Measurements from ENCODE around the gene FAR2.

Gene FAR2

GRCh38 chr12:29226616-29227015 lies 77.5 kb downstream of the FAR2 start:
- H3K36me3 Mint-ChIP-seq (ENCODE audit: low read depth) = peaks cover 2% of the 10 kb centered on the region
- H3K27me3 Mint-ChIP-seq = no peaks in the 10 kb centered on the region
- DNase-seq = no peak
- no peak for ATAC-seq
- peaks cover 3% of the 10 kb centered on the region for H3K9me3 Mint-ChIP-seq
- H3K27ac Mint-ChIP-seq = no peak overlapping the region
- no peaks in the 10 kb centered on the region for H3K4me1 Mint-ChIP-seq
- H3K4me3 Mint-ChIP-seq = no peak overlapping the region

DNA sequence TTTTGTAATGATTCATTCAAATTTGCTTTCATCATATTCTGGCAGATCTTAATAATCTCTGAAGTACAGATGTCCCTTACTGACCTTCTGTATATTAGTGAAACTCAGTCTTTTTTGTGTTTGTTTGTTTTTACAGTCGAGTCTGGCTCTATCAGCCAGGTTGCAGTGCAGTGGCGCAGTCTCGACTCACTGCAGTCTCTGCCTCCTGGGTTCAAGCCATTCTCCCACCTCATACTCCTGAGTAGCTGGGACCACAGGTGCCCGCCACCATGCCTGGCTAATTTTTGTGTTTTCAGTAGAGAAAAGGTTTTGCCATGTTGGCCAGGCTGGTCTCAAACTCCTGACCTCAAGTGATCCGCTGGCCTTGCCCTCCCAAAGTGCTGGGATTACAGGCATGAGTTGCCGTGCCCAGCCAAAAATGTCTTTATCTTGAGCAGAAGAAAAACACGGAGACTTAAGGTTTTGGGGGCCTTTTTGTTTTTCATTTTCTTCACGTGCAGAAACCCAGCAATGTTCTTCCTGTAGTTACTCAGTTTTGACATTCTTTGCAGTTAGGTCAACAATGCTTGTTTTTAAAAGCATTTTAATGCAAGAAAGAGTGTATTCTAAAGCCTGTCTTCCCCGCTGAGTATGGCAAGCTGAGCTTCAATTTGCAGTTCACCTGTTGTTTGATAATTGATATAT lies 79.5 kb downstream of the FAR2 start:
- no peaks in the 10 kb centered on the region for H3K9me3 Mint-ChIP-seq
- H3K27me3 Mint-ChIP-seq = no peaks in the 10 kb centered on the region
- H3K4me1 Mint-ChIP-seq = no peaks in the 10 kb centered on the region
- no peak for DNase-seq
- H3K36me3 Mint-ChIP-seq (ENCODE audit: low read depth) = no peaks in the 10 kb centered on the region
- H3K4me3 Mint-ChIP-seq = no peak overlapping the region
- no peak for ATAC-seq
- H3K27ac Mint-ChIP-seq = no peak overlapping the region

DNA sequence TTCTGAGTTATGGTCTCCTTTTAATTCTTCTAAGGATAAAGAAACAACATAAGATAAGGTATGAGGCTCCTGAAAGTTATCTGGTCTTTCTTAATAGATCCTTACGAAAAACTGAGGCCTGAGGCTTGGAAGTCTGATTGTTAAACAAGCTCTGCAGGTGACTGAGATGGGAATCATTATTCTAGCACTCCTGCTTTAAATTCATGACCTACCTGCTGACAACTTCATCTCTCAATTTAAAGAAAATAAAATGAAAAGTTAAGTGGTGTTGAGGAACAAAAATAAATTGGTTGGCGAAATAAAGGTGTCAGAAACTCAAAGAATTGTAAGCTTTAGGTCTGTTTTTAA lies 80.1 kb downstream of the FAR2 start:
- Mint-ChIP-seq H3K36me3 (ENCODE audit: low read depth) (no peaks in the 10 kb centered on the region), H3K27ac (no peak overlapping the region), H3K4me3 (no peak overlapping the region), H3K27me3 (no peaks in the 10 kb centered on the region), H3K4me1 (no peaks in the 10 kb centered on the region), H3K9me3 (no peaks in the 10 kb centered on the region)
- no peak for DNase-seq
- no peak for ATAC-seq

- Mint-ChIP-seq H3K27ac (no peak overlapping the region), H3K4me1 (no peaks in the 10 kb centered on the region), H3K4me3 (no peak overlapping the region), H3K36me3 (ENCODE audit: low read depth) (no peaks in the 10 kb centered on the region), H3K9me3 (no peaks in the 10 kb centered on the region), H3K27me3 (no peaks in the 10 kb centered on the region)
- DNase-seq (no peak), ATAC-seq (no peak)
These were observed 80.9 kb downstream of the FAR2 start for GRCh38 chr12:29229937-29230336.

DNA sequence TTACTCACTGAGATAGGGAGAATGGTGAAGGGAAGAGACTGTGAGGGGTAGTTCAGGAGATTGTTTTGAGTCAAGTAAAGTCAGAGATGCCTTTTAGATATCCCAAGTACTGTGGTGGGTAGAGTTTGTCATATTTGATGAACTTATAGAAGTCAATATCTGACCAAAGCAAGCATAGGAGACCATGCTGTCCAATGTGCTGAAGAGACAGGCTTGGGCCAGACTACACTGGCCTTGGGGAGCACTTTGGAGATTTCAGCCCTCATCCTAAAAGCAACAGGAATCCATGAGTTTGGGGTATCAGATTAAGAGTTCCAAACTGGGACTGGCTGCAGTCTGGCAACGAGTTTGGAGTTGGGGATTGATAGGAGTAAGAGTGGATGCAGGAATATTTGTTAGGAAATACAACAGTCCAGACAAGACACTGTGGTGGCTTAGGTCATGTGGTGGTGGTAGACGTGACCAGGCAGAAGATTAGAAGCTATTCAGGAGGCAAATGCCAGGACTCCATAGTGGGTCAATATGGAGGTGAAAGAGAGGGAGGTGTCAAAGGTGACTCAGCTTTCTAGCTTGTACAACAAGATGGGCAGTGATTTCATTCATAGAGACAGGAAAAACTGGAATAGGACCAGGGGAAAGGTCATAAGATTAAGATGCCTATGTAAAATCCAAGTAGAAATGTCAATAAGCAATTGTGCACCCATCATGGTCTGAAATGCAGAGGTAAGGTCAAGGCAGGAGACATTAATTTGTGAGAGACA lies 81.9 kb downstream of the FAR2 start:
- H3K9me3 Mint-ChIP-seq = no peaks in the 10 kb centered on the region
- H3K27ac Mint-ChIP-seq = no peak overlapping the region
- no peaks in the 10 kb centered on the region for H3K4me1 Mint-ChIP-seq
- H3K36me3 Mint-ChIP-seq (ENCODE audit: low read depth) = no peaks in the 10 kb centered on the region
- DNase-seq (no peak), ATAC-seq (no peak)
- no peak overlapping the region for H3K4me3 Mint-ChIP-seq
- H3K27me3 Mint-ChIP-seq = no peaks in the 10 kb centered on the region

DNA sequence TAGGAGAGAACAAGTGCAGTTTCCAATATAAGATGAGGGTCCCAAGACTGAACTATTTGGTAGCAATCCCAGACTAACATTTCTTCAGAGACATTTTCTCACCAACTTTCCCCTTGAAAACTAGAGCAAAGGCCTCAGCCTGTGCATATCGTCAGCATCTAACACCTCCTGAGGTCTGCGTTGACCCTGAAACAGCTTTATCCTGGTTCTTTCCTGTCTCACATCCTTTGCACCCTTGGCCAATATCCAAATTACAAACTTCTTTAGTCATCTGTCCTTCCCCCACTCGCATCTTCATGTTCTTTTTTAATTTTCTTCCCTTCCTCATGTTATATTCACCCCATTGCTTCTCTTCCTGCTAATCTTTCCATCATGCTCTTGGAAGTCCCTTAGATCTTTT lies 83.0 kb downstream of the FAR2 start:
- no peak for ATAC-seq
- no peak for DNase-seq
- H3K36me3 Mint-ChIP-seq (ENCODE audit: low read depth) = no peaks in the 10 kb centered on the region
- no peak overlapping the region for H3K4me3 Mint-ChIP-seq
- H3K27ac Mint-ChIP-seq = no peak overlapping the region
- H3K9me3 Mint-ChIP-seq = no peaks in the 10 kb centered on the region
- no peaks in the 10 kb centered on the region for H3K4me1 Mint-ChIP-seq
- no peaks in the 10 kb centered on the region for H3K27me3 Mint-ChIP-seq

- ATAC-seq (no peak), DNase-seq (no peak)
- Mint-ChIP-seq H3K36me3 (ENCODE audit: low read depth) (no peaks in the 10 kb centered on the region), H3K27me3 (no peaks in the 10 kb centered on the region), H3K4me3 (no peak overlapping the region), H3K4me1 (no peaks in the 10 kb centered on the region), H3K27ac (no peak overlapping the region), H3K9me3 (no peaks in the 10 kb centered on the region)
These were observed 85.5 kb downstream of the FAR2 start for GRCh38 chr12:29234552-29234951.

GRCh38 chr12:29234965-29235626 lies 86.0 kb downstream of the FAR2 start:
- H3K4me3 Mint-ChIP-seq = no peak overlapping the region
- no peak for DNase-seq

GRCh38 chr12:29238822-29239291 lies 89.8 kb downstream of the FAR2 start:
- no peak for DNase-seq

More at GRCh38 chr12:29234965-29235626, 86.0 kb downstream of the FAR2 start:
- no peaks in the 10 kb centered on the region for H3K4me1 Mint-ChIP-seq
- no peak overlapping the region for H3K27ac Mint-ChIP-seq
- no peaks in the 10 kb centered on the region for H3K9me3 Mint-ChIP-seq
- H3K36me3 Mint-ChIP-seq (ENCODE audit: low read depth) = no peaks in the 10 kb centered on the region
- no peaks in the 10 kb centered on the region for H3K27me3 Mint-ChIP-seq
- no peak for ATAC-seq

GRCh38 chr12:29239336-29239735 lies 90.3 kb downstream of the FAR2 start:
- peaks cover 16% of the 10 kb centered on the region for H3K4me1 Mint-ChIP-seq
- DNase-seq (no peak), ATAC-seq (no peak)
- H3K4me3 Mint-ChIP-seq = no peak overlapping the region
- H3K9me3 Mint-ChIP-seq = no peaks in the 10 kb centered on the region
- no peaks in the 10 kb centered on the region for H3K36me3 Mint-ChIP-seq (ENCODE audit: low read depth)
- H3K27ac Mint-ChIP-seq = no peak overlapping the region
- no peaks in the 10 kb centered on the region for H3K27me3 Mint-ChIP-seq

More at GRCh38 chr12:29238822-29239291, 89.8 kb downstream of the FAR2 start:
- Mint-ChIP-seq H3K27me3 (no peaks in the 10 kb centered on the region), H3K9me3 (no peaks in the 10 kb centered on the region), H3K4me1 (peaks cover 16% of the 10 kb centered on the region), H3K27ac (no peak overlapping the region), H3K4me3 (no peak overlapping the region), H3K36me3 (ENCODE audit: low read depth) (no peaks in the 10 kb centered on the region)
- ATAC-seq = no peak

- Mint-ChIP-seq H3K4me3 (no peak overlapping the region), H3K4me1 (peaks cover 16% of the 10 kb centered on the region), H3K27me3 (no peaks in the 10 kb centered on the region), H3K27ac (no peak overlapping the region), H3K36me3 (ENCODE audit: low read depth) (no peaks in the 10 kb centered on the region), H3K9me3 (no peaks in the 10 kb centered on the region)
- no peak for DNase-seq
- ATAC-seq = no peak
These were observed 91.4 kb downstream of the FAR2 start for GRCh38 chr12:29240441-29240840.

GRCh38 chr12:29241821-29242591 lies 92.9 kb downstream of the FAR2 start:
- Mint-ChIP-seq H3K9me3 (no peaks in the 10 kb centered on the region), H3K27me3 (no peaks in the 10 kb centered on the region), H3K4me3 (no peak overlapping the region), H3K36me3 (ENCODE audit: low read depth) (no peaks in the 10 kb centered on the region), H3K4me1 (peaks cover 16% of the 10 kb centered on the region), H3K27ac (no peak overlapping the region)
- ATAC-seq (peak; percentile 88), DNase-seq (no peak)

DNA sequence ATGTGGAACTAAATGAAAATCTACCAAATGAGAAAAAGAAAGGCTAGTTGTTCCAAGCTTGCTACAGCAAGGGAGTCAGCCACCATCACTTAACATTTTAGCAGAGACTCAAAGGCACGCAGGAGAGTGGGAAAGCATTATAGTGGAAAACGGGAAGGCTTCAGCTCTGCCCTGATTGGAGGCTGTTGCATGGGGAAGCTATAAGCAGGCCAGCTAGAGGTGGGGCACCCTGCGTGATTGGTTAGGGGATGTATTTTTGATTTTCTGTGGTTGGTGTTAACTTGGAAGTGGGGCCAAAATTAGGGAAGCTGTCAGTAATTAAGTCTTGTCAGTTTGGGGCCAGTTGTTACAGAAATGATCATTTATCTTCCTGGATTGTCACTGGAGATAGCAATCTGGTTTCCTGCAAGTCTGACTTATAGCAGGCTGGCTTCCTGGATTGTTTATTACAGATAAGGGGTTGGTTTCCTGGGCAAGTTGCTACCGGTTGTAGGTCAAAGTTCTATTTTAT lies 93.9 kb downstream of the FAR2 start:
- no peaks in the 10 kb centered on the region for H3K9me3 Mint-ChIP-seq
- H3K36me3 Mint-ChIP-seq (ENCODE audit: low read depth) = no peaks in the 10 kb centered on the region
- no peak for DNase-seq
- no peaks in the 10 kb centered on the region for H3K27me3 Mint-ChIP-seq
- no peak overlapping the region for H3K4me3 Mint-ChIP-seq
- H3K4me1 Mint-ChIP-seq = peaks cover 16% of the 10 kb centered on the region
- H3K27ac Mint-ChIP-seq = no peak overlapping the region
- ATAC-seq = no peak

- ATAC-seq = no peak
- H3K9me3 Mint-ChIP-seq = no peaks in the 10 kb centered on the region
- no peak overlapping the region for H3K4me3 Mint-ChIP-seq
- H3K27me3 Mint-ChIP-seq = no peaks in the 10 kb centered on the region
- DNase-seq = no peak
- H3K36me3 Mint-ChIP-seq (ENCODE audit: low read depth) = peaks cover 2% of the 10 kb centered on the region
- peaks cover 16% of the 10 kb centered on the region for H3K4me1 Mint-ChIP-seq
- H3K27ac Mint-ChIP-seq = no peak overlapping the region
These were observed 95.2 kb downstream of the FAR2 start for GRCh38 chr12:29244159-29244765.

Measured in activated naive CD8-positive, alpha-beta T cell treated with anti-CD3 and anti-CD28 coated beads, Interleukin-2, amount 50 U/mL, for 24 hours (primary cell).